ENCODE data around the gene TACSTD2. TPM values are rescaled to one million over a fixed set of nuclear protein-coding genes. Genes with fewer than 3 reads are reported as not detected.
A peak's percentile ranks its signal among the peaks of the same experiment; 100 is the strongest.

Gene TACSTD2
- total RNA-seq, 1 experiment from 2014 or later, result 12.2 TPM

DNA sequence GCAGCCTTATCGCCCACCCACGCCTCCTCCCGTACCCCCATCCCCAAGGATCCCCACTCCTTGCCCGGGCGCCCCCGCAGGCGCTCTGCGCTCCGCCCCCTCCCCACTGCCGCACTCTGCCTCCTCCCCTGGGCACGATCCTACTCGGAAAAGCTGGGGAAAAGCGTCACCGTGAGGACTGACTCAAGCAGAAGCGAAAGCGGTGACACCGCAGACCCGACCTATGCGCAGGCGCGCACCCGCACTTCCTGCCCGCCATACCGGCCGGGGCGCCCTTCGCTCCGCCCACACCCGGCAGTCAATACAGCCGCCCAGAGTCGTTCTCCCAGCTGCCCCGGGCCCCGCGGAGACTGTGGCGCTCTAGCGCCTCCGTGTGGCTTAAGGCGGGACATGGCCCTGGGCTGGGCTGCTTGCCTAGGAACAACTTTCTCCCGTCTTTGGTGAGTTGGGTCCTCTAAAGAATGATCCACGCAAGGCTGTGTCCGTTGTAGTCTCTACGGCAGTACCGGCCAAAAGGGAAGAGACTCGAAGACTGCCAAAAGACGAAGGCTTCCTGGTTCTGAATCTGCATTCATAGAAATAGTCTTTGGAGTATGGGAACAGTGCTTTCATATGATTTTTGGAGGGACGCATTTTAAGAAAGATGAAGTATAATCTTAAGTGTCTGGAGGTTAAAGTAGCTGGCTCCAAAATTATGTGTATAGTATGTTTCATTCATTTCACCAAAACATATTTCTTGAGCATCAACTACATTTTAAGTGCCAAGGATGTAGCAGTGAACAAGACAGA lies 30.3 kb downstream of the TACSTD2 start, which contains the start of gene OMA1 (continued):
- no peak for TF ChIP-seq MAX (IDR thresholded peaks at IDR 0.05)
- TF ChIP-seq, protein P1, sequence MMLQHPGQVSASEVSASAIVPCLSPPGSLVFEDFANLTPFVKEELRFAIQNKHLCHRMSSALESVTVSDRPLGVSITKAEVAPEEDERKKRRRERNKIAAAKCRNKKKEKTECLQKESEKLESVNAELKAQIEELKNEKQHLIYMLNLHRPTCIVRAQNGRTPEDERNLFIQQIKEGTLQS (IDR thresholded peaks at IDR 0.05), result no peak
- TF ChIP-seq RAD21 (IDR thresholded peaks at IDR 0.05; ENCODE audit: low read depth), result peak; percentile 96
- TF ChIP-seq ZNF274 (IDR thresholded peaks at IDR 0.05; ENCODE audit: low read depth, low read length), result no peak

DNA sequence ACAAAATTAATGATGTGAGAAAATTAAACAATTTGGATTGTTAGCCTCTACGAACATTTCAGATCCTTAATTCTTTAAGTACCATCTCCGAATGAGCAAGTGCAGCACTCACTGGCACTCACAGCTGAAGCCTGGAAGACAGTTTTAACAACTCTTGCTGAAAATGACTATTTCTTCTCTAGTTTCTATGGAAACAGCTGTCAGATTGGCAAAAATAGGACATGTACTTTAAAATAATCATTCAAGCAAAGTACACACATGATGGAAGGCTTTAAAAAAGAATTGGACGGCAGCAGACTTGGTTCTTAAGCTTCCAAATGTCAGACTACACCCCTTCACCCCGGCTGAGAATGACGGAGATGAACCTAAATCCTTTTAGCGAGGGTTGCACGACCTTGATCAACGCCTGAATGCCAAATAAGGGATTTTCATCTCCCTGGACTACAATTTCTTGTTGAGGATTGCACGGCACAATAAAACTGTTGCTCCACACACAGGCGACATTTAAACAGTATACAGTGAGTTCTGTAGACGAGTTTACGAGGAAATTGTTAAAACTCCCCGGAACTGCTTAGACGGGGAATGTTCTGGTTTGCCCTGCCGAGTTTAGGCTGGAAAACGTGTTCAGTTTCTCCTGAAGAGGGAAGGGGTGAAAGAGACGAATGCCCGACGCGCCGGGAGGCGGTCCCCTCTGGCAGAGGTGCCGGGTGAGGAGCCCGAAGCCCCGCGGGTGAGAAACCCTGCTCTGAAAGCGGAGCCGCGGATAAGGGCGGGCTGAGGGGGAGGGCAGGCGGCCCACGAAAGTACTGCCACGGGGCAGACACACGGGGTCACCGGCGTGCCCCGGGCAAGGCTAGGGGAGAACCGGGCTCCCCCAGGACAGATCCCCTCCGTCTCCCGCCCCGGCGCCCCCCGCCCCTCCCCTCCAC lies 31.2 kb downstream of the TACSTD2 start:
- H3K79me2 ChIP-seq (ENCODE audit: insufficient read depth, low read length), result peaks cover 7% of the 10 kb centered on the region; the same call in 1 of the 2 replicates
- POLR2A ChIA-PET, result interaction anchor here (0.6 to 1.0 kb wide), 4 partner anchors 18 to 1567 kb away, joined by 3 to 4 read pairs (median 3); no protein-coding TSS in a partner anchor
- peak overlapping the region; percentile 86 for H3K27ac ChIP-seq (ENCODE audit: low read depth, low read length)
- H3K4me1 ChIP-seq (ENCODE audit: control insufficient read depth in 1 of 2, insufficient read depth in 2 of 2, low read length in 2 of 2), result peaks cover 6 to 17% of the 10 kb centered on the region in 2 experiments; a peak in 3 of 4 replicates
- peak; percentile 64 for ATAC-seq
- intact Hi-C loops (cut with micrococcal nuclease), result loop anchor here (2.0 kb wide), 1 partner anchor 39 kb away; no protein-coding TSS in a partner anchor
- no peaks in the 10 kb centered on the region for H3K27me3 ChIP-seq (ENCODE audit: insufficient read depth, low read length)
- no peaks in the 10 kb centered on the region for H4K20me1 ChIP-seq (ENCODE audit: insufficient read depth)
- H3K9me2 ChIP-seq (ENCODE audit: insufficient read depth), result no peaks in the 10 kb centered on the region
- H3K4me2 ChIP-seq (ENCODE audit: low read length), result peak overlapping the region; percentile 92
- TF ChIP-seq REST (IDR thresholded peaks at IDR 0.05; ENCODE audit: low read depth), result no peak
- TF ChIP-seq SRF (IDR thresholded peaks at IDR 0.05; ENCODE audit: low read depth), result peak; percentile 73
- TF ChIP-seq, protein P2, sequence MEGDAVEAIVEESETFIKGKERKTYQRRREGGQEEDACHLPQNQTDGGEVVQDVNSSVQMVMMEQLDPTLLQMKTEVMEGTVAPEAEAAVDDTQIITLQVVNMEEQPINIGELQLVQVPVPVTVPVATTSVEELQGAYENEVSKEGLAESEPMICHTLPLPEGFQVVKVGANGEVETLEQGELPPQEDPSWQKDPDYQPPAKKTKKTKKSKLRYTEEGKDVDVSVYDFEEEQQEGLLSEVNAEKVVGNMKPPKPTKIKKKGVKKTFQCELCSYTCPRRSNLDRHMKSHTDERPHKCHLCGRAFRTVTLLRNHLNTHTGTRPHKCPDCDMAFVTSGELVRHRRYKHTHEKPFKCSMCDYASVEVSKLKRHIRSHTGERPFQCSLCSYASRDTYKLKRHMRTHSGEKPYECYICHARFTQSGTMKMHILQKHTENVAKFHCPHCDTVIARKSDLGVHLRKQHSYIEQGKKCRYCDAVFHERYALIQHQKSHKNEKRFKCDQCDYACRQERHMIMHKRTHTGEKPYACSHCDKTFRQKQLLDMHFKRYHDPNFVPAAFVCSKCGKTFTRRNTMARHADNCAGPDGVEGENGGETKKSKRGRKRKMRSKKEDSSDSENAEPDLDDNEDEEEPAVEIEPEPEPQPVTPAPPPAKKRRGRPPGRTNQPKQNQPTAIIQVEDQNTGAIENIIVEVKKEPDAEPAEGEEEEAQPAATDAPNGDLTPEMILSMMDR (IDR thresholded peaks at IDR 0.05 in 2 of 3, conservative IDR thresholded peaks at IDR 0.05 in 1 of 3; ENCODE audit: borderline replicate concordance in 1 of 3, insufficient read depth in 1 of 3, low read depth in 2 of 3, low read length in 2 of 3), result no peak
- TF ChIP-seq POLR2AphosphoS5 (IDR thresholded peaks at IDR 0.05; ENCODE audit: low read depth, low read length), result no peak
- no peak for TF ChIP-seq CEBPB (IDR thresholded peaks at IDR 0.05; ENCODE audit: low read depth)
- TF ChIP-seq POLR2A (IDR thresholded peaks at IDR 0.05; ENCODE audit: borderline replicate concordance, extremely low read depth, insufficient read depth, insufficient read length), result no peak
- no peaks in the 10 kb centered on the region for H3K36me3 ChIP-seq (ENCODE audit: control insufficient read depth in 1 of 2, insufficient read depth in 2 of 2, low read length in 2 of 2)
- DNase-seq (ENCODE audit: low read depth, low spot score), result no peak
- TSS peak; percentile 72 for BruUV-seq (replicated peaks)
- CTCF ChIA-PET, result interaction anchor here (0.8 to 2.1 kb wide), 6 partner anchors 10 to 106 kb away, joined by 3 to 11 read pairs (median 4); no protein-coding TSS in a partner anchor
- peak overlapping the region; percentile 89 for H3K9ac ChIP-seq (ENCODE audit: low read length)
- no peaks in the 10 kb centered on the region for H3K9me3 ChIP-seq (ENCODE audit: control insufficient read depth in 1 of 2, insufficient read depth in 1 of 2, low read depth in 1 of 2, low read length in 2 of 2)
- peak overlapping the region; percentile 70 to 91 for H3K4me3 ChIP-seq (replicated peaks in 1 of 2; ENCODE audit: low read depth in 1 of 2, low read length in 2 of 2)
- peak overlapping the region; percentile 88 for H2AFZ ChIP-seq (ENCODE audit: low read depth, low read length, poor library complexity, severe bottlenecking)
- RAD21 ChIA-PET (ENCODE audit: low non-redundant PET in 1 of 2, low total read pairs in 2 of 2, uncharacterized antibody in 2 of 2, unreplicated experiment in 2 of 2), result interaction anchor here (0.7 to 1.0 kb wide), 4 partner anchors 106 to 1748 kb away, joined by 3 to 7 read pairs (median 4); no protein-coding TSS in a partner anchor
